Activated T-cell treated with anti-CD3 and anti-CD28 coated beads for 4 hours (primary cell): Measurements from ENCODE around the gene P2RY11.

Source experiments
- DNase-seq: peaks from one replicate; pipeline ENCODE4 v3.0.0-alpha.2; 2020

P2RY11 gene

DNA sequence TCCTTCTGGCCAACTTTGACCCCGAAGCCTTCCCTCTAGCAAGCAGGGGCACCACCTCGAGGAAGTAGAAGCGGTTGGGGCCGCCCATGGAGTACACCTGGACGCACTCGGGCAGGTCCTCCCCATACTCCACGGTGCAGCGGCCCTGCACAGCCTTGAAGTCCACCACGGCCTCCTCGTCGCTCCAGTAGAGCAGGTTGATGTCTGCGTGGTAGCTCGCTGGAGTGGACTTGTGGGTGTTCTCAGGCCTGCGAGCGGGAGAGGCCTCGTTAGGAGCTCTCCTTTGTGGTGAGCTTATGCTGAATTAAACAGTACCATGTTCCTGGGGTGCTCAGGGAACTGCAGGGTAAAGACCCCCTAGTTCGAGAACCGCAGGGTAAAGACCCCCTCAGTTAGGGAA lies 30.5 kb downstream of the P2RY11 start:
- DNase-seq: no peak

DNA sequence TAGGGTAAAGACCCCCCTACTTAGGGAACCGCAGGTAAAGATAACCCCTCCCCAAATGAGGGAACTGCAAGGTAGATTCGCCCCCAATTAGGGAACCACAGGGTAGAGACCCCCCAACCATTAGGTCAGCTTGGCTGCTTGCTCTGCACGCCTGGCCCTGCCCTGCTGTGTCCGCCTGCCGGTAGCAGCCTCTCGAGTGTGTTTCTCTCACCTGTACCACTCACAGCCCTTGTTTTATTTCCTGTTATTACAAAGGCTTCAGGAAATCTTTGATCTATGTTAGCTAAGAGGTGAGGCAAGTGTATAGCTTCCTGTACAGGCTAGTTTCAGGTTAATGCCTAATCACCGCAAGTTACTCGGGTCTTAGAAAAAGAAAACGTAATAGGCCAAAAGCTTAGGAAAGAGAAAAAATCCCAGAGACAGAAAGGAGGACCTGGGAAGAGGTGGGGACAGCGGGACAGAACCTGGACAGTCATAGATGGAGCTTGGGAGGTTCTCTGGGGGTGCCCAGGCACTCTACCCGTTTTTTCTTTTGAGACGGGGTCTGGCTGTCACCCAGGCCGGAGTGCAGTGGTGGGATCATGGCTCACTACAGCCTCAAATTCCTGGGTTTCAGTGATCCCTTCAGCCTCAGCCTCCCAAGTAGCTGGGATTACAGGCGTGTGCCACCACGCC lies 31.3 kb downstream of the P2RY11 start:
- DNase-seq: no peak

DNA sequence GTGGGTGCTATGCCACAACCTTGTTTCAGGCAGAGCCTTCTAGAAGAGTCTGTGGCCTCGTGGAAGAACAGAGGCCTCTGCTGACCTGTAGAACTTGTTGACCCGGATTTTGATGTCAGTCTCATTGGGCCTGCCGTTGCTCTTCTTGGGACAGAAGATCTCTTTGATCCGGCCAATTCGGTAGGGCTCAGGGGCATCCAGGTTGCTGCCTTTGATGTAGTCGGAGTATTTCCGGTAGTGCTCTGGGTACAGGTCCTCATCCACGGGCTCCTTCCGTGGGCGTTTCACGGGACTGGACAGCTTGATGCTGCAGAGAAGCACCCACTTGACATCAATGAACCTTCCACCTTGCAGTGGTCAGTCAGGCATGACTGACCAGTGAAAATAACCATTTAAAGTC lies 32.2 kb downstream of the P2RY11 start:
- no peak for DNase-seq

DNA sequence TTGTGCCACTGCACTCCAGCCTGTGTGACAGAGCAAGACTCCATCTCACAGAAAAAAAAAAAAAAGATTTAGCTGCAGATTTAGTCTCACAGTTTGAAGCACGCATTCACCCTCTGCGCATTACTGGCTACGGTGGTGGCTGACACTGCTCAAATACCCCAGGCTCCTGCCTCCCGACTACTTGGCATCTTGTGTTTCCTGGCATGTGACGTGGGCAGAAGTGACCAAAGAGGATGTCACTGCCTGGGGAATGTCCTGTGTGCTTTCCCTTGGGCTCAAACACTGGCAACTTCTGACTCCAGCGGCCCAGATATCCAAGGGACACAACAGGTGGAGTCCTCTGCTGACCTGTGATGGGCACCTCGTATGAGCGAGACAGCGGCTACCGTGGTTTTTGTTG lies 32.9 kb downstream of the P2RY11 start:
- no peak for DNase-seq

DNA sequence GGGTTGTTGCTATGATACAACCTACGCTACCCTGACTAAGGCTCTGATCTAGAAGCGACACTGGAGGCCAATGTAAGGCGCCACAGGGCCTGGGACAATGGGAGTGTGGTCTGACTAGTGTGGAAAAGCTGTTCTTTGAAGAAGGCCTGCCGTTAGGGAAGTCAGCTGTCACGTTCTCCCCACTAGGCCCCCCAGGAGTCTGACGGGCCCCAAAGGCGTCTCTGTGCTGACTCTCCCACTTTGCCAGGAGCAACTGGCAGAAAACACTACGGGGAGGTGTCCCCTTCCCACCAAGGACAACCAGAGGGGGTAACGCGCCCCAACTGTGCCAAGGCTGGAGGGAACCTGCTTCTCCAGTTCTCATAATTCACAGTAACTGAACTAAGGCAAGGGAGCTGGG lies 33.5 kb downstream of the P2RY11 start:
- DNase-seq: no peak

DNA sequence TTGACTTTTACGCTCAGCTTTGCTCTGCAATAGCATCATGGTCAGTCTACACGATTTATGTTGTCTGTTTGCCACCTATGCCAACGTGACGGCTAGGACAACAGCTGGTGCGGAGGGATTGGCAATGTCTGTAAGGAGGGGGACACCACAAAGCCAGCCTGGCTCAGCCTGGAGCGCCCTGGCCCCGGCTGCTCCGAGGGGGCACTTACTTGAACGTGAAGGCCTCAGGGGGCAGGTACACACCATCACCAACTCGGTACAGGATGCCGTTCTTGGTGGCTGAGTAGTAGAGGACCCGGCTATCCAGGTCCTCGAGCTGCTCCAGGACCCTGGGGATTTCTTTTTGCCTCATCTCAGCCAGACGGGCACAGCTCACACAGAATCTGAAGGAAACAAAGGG lies 34.6 kb downstream of the P2RY11 start:
- DNase-seq: no peak

DNA sequence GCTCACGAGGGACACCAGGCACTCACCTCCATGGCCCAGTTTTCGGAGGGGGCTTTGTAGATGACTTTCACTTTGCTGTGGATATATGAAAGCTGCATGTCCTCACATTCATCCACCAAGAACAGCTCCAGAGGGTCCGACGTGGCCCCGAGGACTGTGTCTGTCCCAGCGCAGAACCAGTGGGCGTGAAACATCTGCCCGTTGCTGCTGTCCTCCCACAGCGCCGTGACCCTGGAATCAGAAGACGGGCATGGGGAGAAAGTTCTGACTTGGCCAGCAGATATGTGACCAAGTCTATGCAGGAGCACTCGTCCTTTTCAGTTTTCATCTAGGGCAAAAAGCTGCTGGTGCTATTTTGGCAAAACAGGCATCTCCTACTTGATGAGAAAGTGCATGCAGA lies 37.9 kb downstream of the P2RY11 start:
- DNase-seq: no peak

DNA sequence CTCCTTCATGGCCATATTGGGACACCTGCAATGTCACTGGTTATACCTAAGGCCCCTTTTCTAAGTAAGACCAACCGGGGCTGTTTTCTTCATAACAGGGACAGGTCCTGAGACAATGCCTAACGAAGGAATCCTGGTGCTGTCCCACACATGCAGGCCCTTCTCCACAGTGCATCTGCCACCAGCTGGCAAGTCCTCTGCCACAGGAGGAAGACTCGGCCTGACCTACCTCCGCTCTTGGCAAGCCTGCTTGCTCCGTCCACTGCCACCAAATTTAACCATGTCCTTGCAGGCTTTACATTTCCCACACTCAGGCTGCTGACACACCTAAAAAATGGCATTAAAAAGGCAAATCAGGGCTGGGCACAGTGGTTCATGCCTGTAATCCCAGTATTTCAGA lies 40.0 kb downstream of the P2RY11 start:
- no peak for DNase-seq

DNA sequence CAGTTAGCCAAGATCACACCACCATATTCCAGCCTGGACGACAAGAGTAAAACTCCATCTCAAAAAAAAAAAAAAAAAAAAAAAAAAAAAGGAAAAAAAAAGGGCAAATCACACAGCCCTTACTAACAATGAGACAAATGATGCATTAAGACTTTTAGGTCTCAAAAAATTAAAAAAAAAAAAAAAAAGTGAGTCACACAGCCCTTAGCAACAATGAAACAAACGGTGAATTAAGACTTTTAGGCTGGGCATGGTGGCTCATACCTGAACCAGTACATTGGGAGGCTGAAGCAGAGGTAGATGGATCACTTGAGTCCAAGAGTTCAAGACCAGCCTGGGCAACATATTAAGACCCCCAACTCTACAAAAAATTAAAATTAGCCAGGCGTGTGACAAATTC lies 40.6 kb downstream of the P2RY11 start:
- no peak for DNase-seq

DNA sequence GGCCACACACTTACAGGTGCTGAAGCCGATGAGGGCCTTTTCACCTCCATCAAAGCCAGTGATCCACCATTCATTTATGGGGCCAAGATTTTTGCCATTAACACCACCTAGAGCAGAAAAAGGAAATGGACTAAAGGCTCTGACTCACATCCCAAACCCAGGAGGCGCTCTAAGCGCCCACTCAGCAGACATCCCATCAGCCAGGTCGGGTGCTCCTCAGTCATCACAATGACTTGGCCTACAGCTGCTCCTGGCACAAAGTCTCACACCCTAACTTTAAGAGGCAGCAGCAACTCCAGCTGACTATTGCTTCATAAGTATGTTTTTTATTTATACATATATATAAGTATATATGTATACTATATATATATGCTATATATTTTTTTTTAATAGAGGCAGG lies 44.3 kb downstream of the P2RY11 start:
- DNase-seq: no peak

DNA sequence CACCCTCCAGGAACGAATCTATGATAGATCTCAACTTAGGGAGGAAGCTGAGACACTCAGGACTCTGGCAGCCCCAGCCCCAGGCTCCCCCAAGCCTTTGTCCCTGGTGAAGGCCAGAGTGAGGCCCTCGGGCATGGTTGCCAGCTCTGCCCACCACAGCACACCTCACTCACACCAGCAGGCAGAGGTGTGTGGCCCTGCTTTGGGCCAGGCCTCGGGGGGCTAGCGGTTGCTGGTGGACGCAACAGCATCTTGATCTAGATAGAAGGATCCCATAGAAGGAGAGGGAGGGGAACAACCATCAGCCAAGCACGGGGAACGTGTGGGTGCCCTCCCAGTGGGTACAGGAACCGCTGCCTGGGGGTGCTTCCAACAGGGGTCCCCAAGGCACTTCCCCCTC lies 46.6 kb downstream of the P2RY11 start:
- DNase-seq: no peak

DNA sequence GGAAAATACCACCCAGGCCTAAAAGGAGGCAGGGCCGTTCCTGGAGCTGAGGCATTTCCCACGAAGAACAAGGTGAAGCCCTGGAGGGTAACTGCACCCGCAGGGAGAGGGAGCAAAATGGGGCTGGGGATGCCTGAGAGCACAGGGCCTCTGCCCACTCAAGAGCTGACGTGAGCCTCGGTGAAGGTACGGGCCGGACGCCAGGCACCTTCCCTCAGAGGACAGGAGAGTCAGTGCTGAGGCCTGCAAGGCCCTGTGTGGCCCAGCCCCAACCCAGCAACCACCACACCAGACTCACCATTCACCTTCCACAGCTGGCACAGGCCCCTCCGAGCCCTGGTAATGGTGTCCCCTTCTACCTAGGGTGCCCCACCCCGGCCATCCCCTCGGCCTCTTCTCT lies 47.0 kb downstream of the P2RY11 start:
- no peak for DNase-seq

DNA sequence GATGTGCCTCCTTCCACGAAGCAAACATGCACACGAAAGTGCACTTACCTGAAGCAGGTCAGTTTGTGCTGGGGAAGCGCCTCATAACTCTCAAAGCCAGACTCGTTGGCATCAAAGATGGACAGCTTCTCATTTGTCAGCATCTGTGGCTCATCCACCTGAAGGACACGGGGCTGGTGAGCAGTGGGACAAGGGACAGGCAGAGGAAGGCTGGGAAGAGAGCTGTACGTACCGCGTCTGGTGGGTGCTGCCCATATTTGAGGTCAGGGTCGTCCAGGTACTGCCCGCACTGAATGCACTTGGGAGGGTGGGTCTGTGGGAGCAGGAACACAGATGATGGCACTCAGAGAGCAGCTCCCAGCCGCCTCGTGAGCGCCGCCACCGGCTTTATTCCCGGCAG lies 48.1 kb downstream of the P2RY11 start:
- DNase-seq: no peak

DNA sequence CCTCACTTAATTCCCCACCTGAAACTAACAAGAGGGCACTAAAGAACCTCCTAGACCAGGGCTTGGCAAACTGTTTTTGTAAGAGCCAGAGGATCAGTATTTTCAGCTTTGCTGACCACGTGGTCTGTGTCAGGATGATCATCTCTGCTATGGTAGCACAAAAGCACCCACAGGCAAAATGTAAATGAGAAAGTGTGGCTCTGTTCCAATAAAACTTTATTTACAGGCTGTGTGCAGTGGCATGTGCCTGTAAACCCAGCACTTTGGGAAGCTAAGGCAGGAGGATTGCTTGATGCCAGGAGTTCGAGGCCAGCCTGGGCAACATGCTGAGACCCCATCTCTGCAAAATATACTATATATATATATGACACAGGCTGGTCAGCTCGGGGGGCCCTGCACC lies 52.0 kb downstream of the P2RY11 start:
- no peak for DNase-seq
